ENCODE data around the gene UGCG.

DNA sequence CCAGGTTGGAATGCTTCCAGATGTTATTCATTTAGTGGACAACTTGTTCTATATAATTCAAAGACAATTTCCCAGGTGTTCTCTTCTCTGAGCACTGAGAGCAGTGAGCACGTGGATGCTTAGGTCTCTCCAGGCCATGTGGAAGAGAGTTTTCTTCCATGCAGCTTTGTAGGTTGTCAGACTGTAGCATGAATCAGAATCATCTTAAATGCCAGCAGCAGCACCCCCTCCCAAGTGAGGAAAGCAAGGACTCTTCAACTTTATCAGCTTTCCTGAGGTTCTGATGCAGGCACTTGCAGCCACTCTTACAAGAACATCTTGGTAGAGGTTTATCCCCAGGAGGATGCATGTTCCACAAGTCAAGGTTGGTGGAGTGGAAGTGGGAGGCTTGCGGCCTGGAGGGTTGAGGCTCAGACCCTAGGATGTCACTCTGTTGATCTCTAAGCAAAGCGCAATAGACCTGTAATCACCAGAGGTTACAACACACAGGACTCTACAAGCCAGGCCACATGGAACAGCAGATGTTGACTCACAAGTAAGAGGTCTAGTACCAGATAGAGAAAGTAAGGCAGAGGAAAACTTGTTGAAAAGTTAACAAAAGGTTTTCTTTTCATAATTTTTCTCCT is 47.7 kb downstream of the UGCG start:
- TF ChIP-seq, protein P1, sequence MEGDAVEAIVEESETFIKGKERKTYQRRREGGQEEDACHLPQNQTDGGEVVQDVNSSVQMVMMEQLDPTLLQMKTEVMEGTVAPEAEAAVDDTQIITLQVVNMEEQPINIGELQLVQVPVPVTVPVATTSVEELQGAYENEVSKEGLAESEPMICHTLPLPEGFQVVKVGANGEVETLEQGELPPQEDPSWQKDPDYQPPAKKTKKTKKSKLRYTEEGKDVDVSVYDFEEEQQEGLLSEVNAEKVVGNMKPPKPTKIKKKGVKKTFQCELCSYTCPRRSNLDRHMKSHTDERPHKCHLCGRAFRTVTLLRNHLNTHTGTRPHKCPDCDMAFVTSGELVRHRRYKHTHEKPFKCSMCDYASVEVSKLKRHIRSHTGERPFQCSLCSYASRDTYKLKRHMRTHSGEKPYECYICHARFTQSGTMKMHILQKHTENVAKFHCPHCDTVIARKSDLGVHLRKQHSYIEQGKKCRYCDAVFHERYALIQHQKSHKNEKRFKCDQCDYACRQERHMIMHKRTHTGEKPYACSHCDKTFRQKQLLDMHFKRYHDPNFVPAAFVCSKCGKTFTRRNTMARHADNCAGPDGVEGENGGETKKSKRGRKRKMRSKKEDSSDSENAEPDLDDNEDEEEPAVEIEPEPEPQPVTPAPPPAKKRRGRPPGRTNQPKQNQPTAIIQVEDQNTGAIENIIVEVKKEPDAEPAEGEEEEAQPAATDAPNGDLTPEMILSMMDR (IDR thresholded peaks at IDR 0.05) = no peak
- TF ChIP-seq POLR2A (IDR thresholded peaks at IDR 0.05) = no peak
